Dedifferentiated amniotic fluid mesenchymal stem cell (primary cell): ENCODE measurements around the gene OXNAD1.

Experiments
- DNase-seq: peaks from one replicate; pipeline ENCODE4 v3.0.0-alpha.2; 2016; ENCODE audit errors: extremely low spot score

OXNAD1 gene

GRCh38 chr3:16247282-16248061, 17.5 kb upstream of the OXNAD1 start:
- DNase-seq, result peak; percentile 85

- DNase-seq, result no peak
Measured at GRCh38 chr3:16248556-16248955, 16.5 kb upstream of the OXNAD1 start.

GRCh38 chr3:16249336-16249735, 15.7 kb upstream of the OXNAD1 start:
- no peak for DNase-seq

- DNase-seq, result no peak
Measured at GRCh38 chr3:16249886-16250285, 15.1 kb upstream of the OXNAD1 start.

DNA sequence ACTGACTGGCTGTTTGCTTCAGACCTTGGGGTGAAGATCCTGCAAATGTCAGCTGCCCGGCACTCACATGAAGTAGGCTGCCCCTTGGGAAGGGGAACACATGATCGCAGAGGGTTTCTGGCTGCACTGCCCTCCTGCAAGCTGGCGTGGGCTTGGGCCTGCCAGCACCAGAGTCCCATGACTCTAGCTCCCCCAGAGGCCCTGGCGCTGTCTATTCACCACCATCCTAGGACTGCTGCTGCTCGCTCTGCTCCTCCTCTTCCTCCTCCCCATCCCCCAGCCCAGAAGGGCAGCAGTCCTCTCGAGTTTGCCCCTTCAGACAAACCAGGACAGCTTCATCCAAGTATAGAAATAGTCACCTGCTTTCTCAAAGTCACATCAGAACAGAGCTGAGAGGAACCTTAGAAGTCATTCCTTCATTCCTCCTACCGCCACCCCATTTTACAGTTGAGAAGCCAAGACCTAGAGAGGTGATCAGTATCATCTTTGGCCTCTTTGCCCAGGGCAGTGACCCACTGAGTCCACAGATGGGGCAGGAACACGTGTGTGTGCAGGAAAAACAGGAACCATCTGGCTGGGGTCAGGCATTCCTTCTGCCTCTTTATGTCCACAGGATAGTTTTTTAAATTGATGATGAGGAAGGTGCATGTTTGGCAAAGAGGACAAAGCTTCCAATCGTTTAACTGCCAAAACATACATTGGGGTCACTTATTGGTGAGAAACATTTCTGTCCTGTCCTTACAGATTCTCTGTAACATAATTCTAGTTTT, 13.5 kb upstream of the OXNAD1 start:
- no peak for DNase-seq

- no peak for DNase-seq
Measured at GRCh38 chr3:16252243-16252978, 12.6 kb upstream of the OXNAD1 start.

GRCh38 chr3:16252988-16253387, 12.0 kb upstream of the OXNAD1 start:
- DNase-seq, result no peak

- DNase-seq, result no peak
Measured at GRCh38 chr3:16253601-16254000, 11.4 kb upstream of the OXNAD1 start.

DNA sequence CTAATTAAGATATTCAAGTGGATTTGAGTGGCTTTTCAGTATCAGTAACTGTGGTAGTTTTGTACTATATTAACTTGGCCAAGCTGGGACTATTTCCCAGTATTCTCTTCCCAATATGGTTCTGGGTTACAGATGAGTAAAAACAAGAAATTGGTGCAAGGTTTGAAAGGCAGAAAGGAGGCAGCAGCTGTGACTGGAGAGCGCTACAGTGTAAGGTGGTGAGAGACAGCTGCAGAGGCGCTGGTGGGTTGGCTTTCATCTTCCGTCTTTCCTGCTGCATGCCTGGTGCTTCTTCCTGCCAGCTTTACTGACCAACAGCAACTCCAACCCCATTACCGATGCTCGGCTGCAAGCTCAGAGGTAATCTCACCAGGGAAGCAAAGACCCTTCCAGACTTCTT, 10.1 kb upstream of the OXNAD1 start:
- no peak for DNase-seq

GRCh38 chr3:16255326-16255725, 9.7 kb upstream of the OXNAD1 start:
- DNase-seq, result no peak

DNA sequence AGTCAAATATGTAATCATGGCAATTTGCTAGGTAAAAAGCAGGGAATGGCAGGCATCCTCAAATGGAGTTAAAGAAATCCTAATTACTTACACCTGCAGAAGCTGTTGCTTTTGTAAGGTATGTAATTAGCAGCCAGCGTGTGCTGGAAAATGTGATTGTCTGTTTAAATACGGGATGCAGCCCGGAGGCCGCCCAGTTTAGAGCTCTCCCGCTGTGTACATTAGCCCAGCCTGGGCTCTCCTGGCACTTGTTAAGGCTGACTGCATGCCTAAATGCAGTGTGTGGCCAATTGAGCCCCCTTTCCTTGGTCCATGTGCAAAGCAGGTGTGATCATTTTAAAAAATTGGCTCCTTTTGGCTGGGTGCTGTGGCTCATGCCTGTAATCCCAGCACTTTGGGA, 9.3 kb upstream of the OXNAD1 start:
- DNase-seq, result no peak

DNA sequence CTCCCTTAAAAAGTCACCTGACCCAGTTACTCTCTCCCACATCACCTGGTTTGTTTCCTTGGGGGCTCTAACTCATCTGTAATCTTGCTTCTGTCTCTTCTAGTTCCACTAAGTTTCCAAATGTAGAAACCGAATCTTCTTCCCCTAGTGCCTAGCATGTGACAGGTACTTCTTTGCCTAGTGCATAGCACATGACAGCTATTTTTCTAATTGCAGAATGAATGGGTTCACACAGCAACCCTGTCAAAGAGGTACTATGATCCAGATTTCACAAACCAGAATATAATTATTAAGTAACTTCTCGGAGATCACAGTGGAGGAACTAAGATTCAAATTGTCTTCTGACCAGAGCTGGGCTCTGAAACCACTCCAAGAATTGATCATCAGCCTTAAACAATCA, 7.7 kb upstream of the OXNAD1 start:
- no peak for DNase-seq

DNA sequence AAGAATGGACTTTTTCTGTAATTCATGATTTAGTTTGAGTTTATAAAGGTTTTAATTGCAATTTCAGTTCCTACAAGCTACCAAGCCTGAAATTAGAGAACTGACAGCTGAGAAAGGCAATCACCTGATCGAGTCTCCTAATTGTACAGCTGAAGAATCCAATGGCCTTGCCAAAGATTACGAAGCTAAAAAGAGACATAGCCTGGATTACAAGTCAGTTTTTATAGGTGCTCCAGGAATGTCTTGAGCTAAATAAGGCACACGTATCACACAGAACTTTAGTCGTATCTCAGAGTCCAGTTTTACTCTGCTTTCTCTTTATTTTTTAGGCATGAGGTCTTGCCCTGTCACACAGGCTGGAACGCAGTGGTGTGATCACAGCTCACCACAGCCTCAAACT, 6.8 kb upstream of the OXNAD1 start:
- no peak for DNase-seq

- DNase-seq, result no peak
Measured at GRCh38 chr3:16258866-16259265, 6.1 kb upstream of the OXNAD1 start.

- no peak for DNase-seq
Measured at GRCh38 chr3:16260046-16260445, 5.0 kb upstream of the OXNAD1 start.

- no peak for DNase-seq
Measured at GRCh38 chr3:16262174-16262573, 2.8 kb upstream of the OXNAD1 start.

- DNase-seq, result no peak
Measured at GRCh38 chr3:16264174-16264707, 771 bp upstream of the OXNAD1 start.

GRCh38 chr3:16265455-16265786, 409 bp downstream of the OXNAD1 start:
- no peak for DNase-seq

- DNase-seq, result no peak
Measured at GRCh38 chr3:16266714-16267113, 1.7 kb downstream of the OXNAD1 start.

GRCh38 chr3:16270855-16271254, 5.8 kb downstream of the OXNAD1 start:
- DNase-seq, result no peak

GRCh38 chr3:16272588-16272987, 7.6 kb downstream of the OXNAD1 start:
- no peak for DNase-seq

- DNase-seq, result no peak
Measured at GRCh38 chr3:16273867-16274266, 8.9 kb downstream of the OXNAD1 start.

DNA sequence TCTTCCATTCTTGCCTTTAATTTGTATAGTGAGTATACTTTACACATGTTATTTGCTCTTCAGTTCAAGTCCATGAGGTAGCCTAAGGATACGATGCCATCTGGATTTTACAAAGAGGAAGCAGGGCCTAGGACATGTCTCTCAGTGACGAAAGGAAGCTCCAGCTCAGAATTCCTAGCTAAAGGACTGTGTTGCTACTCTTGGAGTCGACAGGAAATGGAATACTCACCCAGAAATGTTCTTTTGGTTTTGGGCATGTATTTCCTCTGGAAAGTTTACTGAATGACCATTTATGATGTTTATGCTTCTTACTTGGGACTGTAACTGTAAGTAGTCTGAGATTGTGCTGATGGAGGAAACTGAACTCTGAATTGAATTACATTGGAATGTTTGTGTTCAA, 12.5 kb downstream of the OXNAD1 start:
- DNase-seq, result no peak
